ENCODE data around the gene IL22.

DNA sequence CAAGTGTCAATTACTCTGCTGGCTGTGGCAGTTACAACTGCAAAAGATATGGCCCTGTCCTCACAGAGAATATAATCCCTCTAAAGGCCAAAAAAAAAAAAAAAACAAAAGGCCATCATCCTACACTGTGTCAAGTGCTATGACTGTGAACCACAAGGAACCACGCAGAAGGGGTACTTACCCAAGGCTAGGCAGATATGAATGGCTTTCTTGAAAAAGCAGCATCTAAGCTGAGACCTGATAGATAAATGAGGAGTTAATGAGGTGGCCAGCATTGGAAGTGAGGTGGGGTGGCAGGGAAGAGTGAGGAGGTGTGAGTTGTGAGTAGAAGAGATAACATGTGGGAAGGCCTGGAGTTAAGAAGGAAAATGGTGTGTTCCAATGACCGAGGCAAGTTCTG, 16.4 kb upstream of the IL22 start:
- TF ChIP-seq TARDBP (IDR thresholded peaks at IDR 0.05) (no peak), ZNF384 (IDR thresholded peaks at IDR 0.05) (no peak), NFRKB (IDR thresholded peaks at IDR 0.05) (no peak), SP1 (IDR thresholded peaks at IDR 0.05) (no peak), CTBP1 (IDR thresholded peaks at IDR 0.05; ENCODE audit: borderline replicate concordance) (no peak), FOXM1 (IDR thresholded peaks at IDR 0.05; ENCODE audit: borderline replicate concordance) (no peak), FOXA1 (IDR thresholded peaks at IDR 0.05) (no peak), LEF1 (IDR thresholded peaks at IDR 0.05; ENCODE audit: borderline replicate concordance) (no peak), SUZ12 (IDR thresholded peaks at IDR 0.05) (no peak), ELF4 (IDR thresholded peaks at IDR 0.05) (no peak), HDGF (IDR thresholded peaks at IDR 0.05; ENCODE audit: borderline replicate concordance) (no peak), L3MBTL2 (conservative IDR thresholded peaks at IDR 0.05) (no peak), BHLHE40 (IDR thresholded peaks at IDR 0.05; ENCODE audit: borderline replicate concordance) (no peak)

All from HEK293T (cell line).